Glomerular visceral epithelial cell (primary cell): ENCODE measurements around the gene TLL2.

Experiments
- DNase-seq: peaks from one replicate; pipeline ENCODE4 v3.0.0-alpha.2; 2016; ENCODE audit errors: extremely low spot score

The TLL2 gene

GRCh38 chr10:96507044-96507443, 6.7 kb downstream of the TLL2 start:
- no peak for DNase-seq

GRCh38 chr10:96505150-96506136, 8.3 kb downstream of the TLL2 start:
- no peak for DNase-seq

GRCh38 chr10:96502561-96503282, 11.0 kb downstream of the TLL2 start:
- DNase-seq: peak; percentile 93

GRCh38 chr10:96501985-96502384, 11.7 kb downstream of the TLL2 start:
- peak; percentile 84 for DNase-seq

GRCh38 chr10:96500519-96500918, 13.2 kb downstream of the TLL2 start:
- no peak for DNase-seq

GRCh38 chr10:96500050-96500449, 13.7 kb downstream of the TLL2 start:
- no peak for DNase-seq

DNA sequence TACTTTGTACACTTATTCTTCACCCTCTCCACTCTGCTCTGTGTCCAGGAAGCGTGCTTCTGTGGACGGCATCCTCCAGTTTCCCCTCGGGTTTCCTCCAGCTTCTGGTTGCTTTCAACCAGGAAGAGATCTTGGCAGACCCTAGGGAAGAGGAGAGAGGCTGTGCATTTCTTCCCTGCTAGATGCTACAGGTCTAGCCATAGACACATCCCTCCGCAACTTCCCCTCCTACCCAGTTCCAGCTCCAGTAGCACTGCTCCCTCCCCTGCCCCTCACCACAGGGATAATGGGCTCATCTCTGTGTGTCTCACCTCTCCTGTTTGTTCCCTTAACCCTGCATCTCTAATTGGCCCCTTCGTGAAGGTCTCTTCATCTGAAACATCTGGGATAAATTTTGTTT, 16.3 kb downstream of the TLL2 start:
- no peak for DNase-seq

- DNase-seq: no peak
Measured at GRCh38 chr10:96496281-96496925, 17.3 kb downstream of the TLL2 start.

DNA sequence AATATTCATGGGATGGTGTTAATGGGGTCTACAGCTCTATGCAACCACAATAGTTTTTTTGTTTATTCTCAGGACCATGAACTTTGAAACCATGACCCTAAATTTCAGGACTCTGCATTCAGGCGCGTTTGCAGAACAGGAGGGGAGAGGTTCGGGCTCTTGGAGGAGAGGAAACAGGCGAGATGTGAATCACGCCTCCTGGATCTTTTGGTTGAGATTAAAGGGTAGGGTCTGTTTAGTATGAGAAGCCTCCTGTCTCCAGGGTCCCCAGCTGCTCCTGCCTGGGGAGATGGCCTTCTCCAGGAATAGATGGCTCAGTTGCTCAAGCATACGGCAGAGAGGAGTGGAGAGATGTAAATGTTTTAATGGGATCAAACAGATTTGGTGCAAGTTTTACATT, 18.2 kb downstream of the TLL2 start:
- DNase-seq: no peak

DNA sequence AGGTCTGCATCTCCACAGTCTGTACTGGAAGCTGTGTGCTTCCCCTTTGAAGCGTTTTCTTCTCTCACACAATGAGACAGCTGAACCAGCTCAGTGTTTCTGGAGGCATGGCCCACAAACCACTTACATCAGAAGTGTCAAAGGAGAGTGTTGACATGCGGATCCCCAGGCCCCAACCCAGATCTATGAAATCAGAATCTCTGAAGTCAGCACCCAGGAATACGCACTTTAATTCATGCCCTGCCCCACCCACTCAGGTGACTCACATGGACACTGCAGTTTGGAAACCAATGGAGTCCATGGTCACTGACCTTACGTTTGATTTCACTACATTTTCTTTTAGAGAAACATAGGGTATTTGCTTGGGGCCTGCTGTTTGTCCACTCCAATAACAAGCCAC, 19.0 kb downstream of the TLL2 start:
- DNase-seq: no peak

- DNase-seq: no peak
Measured at GRCh38 chr10:96493871-96494525, 19.7 kb downstream of the TLL2 start.

DNA sequence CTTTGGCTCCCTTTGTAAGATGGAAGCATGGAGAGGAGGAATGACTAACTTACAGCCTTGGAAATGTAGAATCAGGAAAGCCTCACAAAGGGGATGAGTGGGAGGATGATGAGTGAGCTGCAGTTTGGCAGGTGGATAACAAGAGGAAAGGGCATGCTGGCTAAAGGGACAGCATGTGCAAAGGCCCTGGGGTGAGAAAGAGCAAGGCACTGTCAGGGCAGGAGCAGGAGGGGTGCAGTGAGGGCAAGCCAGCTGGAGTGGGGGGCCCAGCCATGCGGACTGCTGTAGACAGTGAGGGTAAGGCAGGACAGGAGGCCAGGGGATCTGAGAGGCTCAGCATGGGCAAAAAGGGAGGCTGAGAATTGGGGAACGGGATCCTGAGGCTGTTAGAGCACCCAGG, 20.5 kb downstream of the TLL2 start:
- no peak for DNase-seq

- DNase-seq: peak; percentile 33
Measured at GRCh38 chr10:96491303-96491702, 22.4 kb downstream of the TLL2 start.

GRCh38 chr10:96488161-96488935, 25.4 kb downstream of the TLL2 start:
- DNase-seq: peak; percentile 25

DNA sequence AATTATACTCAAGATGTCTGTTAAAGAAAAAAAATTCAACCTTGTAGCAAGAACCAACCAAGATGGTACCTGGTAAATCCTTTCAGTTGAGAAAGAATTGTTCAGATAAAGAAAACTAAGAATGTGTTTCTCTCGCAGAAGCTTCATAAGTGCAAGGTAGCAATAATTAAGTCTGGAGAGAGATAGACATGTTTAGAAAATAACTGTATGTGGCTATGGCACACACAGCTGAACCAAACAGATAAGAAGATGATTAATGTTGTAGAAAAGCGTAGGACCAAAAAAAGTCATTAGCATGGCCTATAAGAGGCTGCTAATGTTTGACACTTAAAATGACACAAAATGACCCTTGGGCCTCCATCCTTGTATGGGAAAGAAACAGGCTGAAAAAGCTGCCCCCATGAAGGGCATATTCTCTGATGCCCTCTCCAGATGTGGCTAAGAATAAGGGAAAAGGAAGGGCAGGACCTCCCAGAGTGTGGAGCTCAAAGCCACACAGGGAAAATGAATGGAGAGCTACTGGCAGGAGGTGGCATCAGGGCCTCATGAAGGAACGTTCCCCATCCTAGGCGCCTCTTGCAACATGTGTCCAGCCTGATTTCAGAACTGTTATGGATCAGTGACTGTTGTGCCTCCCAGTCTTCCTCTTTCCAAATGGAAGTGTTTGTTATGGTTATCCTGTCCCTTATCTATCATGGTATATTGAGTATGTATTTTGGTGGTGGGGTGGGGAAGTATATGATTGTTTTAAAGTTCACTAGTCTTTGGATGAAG, 30.7 kb downstream of the TLL2 start:
- DNase-seq: no peak

- no peak for DNase-seq
Measured at GRCh38 chr10:96478355-96478754, 35.4 kb downstream of the TLL2 start.

DNA sequence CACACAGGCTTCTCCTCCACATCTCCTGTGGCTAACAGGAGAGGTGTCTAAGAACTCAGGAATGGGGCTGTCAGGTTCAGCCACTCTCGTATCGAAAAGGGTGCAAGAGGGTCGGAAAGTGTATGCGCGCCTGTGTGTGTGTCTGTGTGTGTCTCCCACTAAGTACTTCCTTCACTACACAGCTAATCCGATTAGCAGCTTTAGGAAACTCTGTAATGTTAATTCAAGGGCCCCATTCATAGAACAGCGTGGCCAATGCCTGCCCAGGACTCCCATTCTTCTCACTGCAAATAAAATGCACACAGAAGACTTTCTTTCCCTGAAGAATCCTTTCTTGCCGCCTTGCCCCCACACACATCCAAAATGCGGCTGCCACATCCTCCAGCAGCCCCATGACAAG, 39.9 kb downstream of the TLL2 start:
- DNase-seq: no peak

DNA sequence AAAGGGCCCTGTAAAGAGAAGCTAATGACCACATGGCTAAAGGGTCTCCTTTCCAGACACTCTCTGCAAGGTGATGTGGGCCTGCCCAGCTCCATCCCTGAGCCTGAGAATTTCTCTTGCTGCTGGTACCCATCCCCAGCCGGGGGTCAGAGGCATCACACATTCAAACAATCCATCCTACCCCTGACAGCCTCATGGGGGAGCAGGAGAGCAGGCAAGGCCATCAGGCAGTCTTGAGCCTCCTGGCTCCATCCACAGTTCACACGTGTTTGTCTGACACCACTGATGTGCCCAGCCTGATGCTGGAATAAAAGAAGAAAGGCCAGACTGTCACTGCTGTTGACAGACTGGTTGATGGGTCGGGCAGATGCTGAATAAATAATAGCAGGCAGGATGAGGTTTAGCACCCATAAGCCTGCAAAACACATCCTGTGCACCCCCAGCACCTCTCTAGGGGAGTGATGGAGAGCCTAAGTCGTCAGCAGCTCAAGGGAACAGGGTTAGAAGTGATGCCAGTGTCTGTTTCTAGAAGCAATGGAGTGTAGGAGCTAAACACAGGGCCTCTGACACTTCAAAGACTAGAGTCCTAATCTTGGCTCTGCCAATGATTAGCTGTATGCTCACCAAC, 43.5 kb downstream of the TLL2 start:
- DNase-seq: peak; percentile 43

- no peak for DNase-seq
Measured at GRCh38 chr10:96468845-96469244, 44.9 kb downstream of the TLL2 start.

GRCh38 chr10:96465599-96465998, 48.1 kb downstream of the TLL2 start:
- no peak for DNase-seq
